WERI-Rb-1 (cell line): ENCODE measurements around the gene DDX60.
"Not testable (repeated sequence)": the region's sequence is repeated elsewhere in the genome, so short reads cannot be mapped to it uniquely, and the experiment has no call there.

Experiments used
- DNase-seq: peaks from one replicate; pipeline ENCODE4 v3.0.0-alpha.2; 2020
- H3K27ac ChIP-seq: fragments of 250-450 bp; sonication (Bioruptor Pico); 2 replicates; pipeline ENCODE4 v1.5.1; 2020; ENCODE audit warnings: mild to moderate bottlenecking, moderate library complexity
- H3K27me3 ChIP-seq: fragments of 250-450 bp; sonication (Bioruptor Pico); 2 replicates; pipeline ENCODE4 v1.5.1; 2021; ENCODE audit warnings: mild to moderate bottlenecking, low read depth, moderate library complexity; ENCODE audit not compliant: insufficient read depth, severe bottlenecking
- H3K36me3 ChIP-seq: fragments of 250-450 bp; sonication (Bioruptor Pico); 2 replicates; pipeline ENCODE4 v1.5.1; 2020; ENCODE audit warnings: mild to moderate bottlenecking, moderate library complexity
- H3K4me3 ChIP-seq: 2 replicates; pipeline ENCODE4 v1.5.1; 2011; ENCODE audit warnings: low read depth, mild to moderate bottlenecking, control low read depth, low read length
- H3K9me3 ChIP-seq: fragments of 250-450 bp; sonication (Bioruptor Pico); 2 replicates; pipeline ENCODE4 v1.5.1; 2021; ENCODE audit warnings: mild to moderate bottlenecking, moderate library complexity; ENCODE audit not compliant: severe bottlenecking
- CTCF ChIP-seq: IDR thresholded peaks from 2 replicates; pipeline ENCODE4 v1.5.1; 2011; ENCODE audit warnings: low read depth, mild to moderate bottlenecking, control low read depth, inconsistent platforms, low read length

The DDX60 gene

GRCh38 chr4:168306476-168306875 lies 12.1 kb downstream of the DDX60 start:
- no peaks in the 10 kb centered on the region for H3K9me3 ChIP-seq
- no peak overlapping the region for H3K4me3 ChIP-seq
- H3K36me3 ChIP-seq: no peaks in the 10 kb centered on the region
- no peaks in the 10 kb centered on the region for H3K27me3 ChIP-seq
- no peak for DNase-seq
- no peak overlapping the region for H3K27ac ChIP-seq
- TF ChIP-seq CTCF: no peak

DNA sequence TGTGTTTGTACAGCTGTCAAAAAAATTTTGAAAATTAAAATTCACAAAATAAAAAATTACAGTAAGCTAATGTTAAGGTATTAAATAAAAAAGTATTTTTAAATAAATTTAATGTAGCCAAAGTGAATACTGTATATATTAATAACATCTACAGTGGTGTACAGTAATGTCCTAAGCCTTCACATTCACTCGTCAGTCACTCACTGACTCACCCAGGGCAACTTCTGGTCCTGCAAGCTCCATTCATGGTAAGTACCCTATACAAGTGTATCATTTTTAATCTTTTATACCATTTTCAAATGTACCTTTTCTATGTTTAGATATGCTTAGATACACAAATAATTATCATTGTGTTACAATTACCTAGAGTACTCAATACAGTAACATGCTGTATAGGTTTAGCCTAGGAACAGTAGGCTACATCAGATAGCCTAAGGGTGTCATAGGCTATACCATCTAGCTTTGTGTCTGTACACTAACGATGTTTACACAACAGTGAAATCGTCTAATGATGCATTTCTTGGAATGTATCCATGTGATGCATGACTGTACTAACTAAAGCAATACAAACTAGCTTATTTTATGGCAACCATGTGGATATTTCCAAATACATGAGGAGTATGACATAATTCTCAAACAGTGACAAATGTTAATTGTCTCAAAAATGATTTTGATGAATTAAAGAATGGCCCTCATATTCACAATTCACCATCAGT lies 13.7 kb downstream of the DDX60 start:
- H3K27me3 ChIP-seq: no peaks in the 10 kb centered on the region
- no peak overlapping the region for H3K4me3 ChIP-seq
- no peak overlapping the region for H3K27ac ChIP-seq
- no peak for DNase-seq
- no peak for TF ChIP-seq CTCF
- H3K9me3 ChIP-seq: no peaks in the 10 kb centered on the region
- no peaks in the 10 kb centered on the region for H3K36me3 ChIP-seq

DNA sequence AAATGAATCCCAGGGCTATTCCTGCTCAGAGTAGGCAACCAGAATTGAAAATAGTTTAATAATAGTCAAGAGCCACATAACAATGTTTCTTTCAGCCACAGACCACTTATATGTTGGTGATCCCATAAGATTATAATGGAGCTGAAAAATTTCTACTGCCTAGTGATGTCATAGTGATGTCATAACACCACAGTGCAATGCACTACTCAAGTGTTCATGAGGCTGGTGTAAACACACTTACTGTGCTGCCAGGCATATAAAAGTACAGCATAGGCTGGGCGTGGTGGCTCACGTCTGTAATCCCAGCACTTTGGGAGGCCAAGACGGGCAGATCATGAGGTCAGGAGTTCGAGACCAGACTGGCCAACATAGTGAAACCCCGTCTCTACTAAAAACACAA lies 15.1 kb downstream of the DDX60 start:
- H3K9me3 ChIP-seq, H3K36me3 ChIP-seq, H3K27me3 ChIP-seq, H3K4me3 ChIP-seq, H3K27ac ChIP-seq, DNase-seq: not testable (repeated sequence)

GRCh38 chr4:168293386-168293975 lies 25.1 kb downstream of the DDX60 start:
- no peak for TF ChIP-seq CTCF
- Histone ChIP-seq H3K9me3 (no peaks in the 10 kb centered on the region), H3K4me3 (no peak overlapping the region), H3K27ac (no peak overlapping the region), H3K27me3 (no peaks in the 10 kb centered on the region), H3K36me3 (no peaks in the 10 kb centered on the region)
- DNase-seq: no peak

- DNase-seq: no peak
- TF ChIP-seq CTCF: no peak
- no peaks in the 10 kb centered on the region for H3K27me3 ChIP-seq
- no peaks in the 10 kb centered on the region for H3K9me3 ChIP-seq
- H3K4me3 ChIP-seq: no peak overlapping the region
- no peaks in the 10 kb centered on the region for H3K36me3 ChIP-seq
- H3K27ac ChIP-seq: no peak overlapping the region
Observed at GRCh38 chr4:168291242-168291641, 27.3 kb downstream of the DDX60 start.

- not testable (repeated sequence) for H3K36me3 ChIP-seq, H3K9me3 ChIP-seq, H3K27me3 ChIP-seq, H3K4me3 ChIP-seq, H3K27ac ChIP-seq, DNase-seq
Observed at GRCh38 chr4:168285850-168286249, 32.7 kb downstream of the DDX60 start.

DNA sequence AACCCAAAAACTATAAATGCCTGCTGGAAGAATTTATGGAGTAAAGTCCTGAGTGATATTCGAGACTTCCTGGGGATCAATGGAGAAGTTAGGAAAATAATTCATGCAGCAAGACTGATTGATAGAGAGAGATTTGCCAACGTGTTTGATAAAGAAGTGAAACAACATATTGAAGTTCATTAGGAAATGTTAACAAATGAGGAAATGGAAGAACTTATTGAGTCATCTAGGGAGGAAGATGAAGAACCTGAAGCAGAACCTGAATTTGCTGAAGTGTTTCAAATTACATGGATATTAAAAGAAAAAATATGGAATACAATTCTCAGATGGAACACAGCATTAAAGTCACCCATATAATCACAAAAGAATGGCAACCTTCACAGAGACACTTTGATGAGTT lies 39.0 kb downstream of the DDX60 start:
- TF ChIP-seq CTCF: no peak
- Histone ChIP-seq H3K27ac (no peak overlapping the region), H3K4me3 (no peak overlapping the region), H3K9me3 (no peaks in the 10 kb centered on the region), H3K27me3 (no peaks in the 10 kb centered on the region), H3K36me3 (no peaks in the 10 kb centered on the region)
- DNase-seq: no peak
